ENCODE data around the gene BCO2. TPM values are rescaled to one million over a fixed set of nuclear protein-coding genes. Genes with fewer than 3 reads are reported as not detected.
A peak's percentile ranks its signal among the peaks of the same experiment; 100 is the strongest.

Gene BCO2
- total RNA-seq, 1 donor from 2014 or later, result not detected

DNA sequence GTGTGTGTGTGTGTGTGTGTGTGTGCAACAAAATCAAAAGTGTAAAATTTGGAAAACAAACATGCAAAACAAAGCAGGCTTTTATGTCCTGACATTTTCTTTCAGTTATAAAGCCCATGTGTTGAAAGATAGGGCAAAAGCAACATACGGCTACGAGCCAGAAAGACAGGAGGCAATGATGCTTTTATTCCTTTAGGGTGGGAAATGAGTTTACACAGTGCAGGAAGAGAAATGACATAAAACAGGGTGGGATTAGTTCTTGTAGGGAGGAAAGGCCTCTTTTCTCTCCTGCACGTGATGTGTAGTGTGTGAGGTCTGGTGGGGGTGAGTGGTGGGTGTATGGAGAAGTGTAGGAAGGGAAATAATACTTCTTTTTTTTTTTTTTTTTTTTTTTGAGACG, 40.8 kb upstream of the BCO2 start:
- Histone ChIP-seq H3K4me3 (ENCODE audit: low read depth, low read length) (no peak overlapping the region), H3K27me3 (ENCODE audit: control insufficient read depth, insufficient read depth, low read length) (no peaks in the 10 kb centered on the region), H3K36me3 (ENCODE audit: control insufficient read depth, insufficient read depth, low read length) (no peaks in the 10 kb centered on the region)
- DNase-seq (ENCODE audit: low read depth), result no peak
- TF ChIP-seq, protein P1, sequence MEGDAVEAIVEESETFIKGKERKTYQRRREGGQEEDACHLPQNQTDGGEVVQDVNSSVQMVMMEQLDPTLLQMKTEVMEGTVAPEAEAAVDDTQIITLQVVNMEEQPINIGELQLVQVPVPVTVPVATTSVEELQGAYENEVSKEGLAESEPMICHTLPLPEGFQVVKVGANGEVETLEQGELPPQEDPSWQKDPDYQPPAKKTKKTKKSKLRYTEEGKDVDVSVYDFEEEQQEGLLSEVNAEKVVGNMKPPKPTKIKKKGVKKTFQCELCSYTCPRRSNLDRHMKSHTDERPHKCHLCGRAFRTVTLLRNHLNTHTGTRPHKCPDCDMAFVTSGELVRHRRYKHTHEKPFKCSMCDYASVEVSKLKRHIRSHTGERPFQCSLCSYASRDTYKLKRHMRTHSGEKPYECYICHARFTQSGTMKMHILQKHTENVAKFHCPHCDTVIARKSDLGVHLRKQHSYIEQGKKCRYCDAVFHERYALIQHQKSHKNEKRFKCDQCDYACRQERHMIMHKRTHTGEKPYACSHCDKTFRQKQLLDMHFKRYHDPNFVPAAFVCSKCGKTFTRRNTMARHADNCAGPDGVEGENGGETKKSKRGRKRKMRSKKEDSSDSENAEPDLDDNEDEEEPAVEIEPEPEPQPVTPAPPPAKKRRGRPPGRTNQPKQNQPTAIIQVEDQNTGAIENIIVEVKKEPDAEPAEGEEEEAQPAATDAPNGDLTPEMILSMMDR (IDR thresholded peaks at IDR 0.05; ENCODE audit: insufficient read depth, low read length, poor library complexity, severe bottlenecking), result no peak

DNA sequence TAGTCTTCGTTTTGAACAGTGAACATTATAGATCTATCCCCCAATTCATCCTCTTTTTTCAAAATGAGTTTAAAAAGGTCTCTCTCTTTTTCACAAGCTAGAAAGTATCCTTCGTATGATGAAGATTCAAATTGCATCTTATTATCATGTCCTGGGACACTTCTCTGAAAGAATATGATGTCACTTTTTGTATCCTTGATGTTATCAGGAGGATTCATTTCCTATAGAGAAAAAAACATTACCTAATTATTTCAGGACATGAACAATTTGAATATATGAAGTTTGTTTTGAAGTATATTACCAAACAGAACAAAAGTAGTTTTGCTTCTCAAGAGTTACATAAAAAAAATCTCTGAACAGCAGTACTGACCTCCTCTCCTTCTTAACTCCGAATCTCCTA, 31.7 kb upstream of the BCO2 start:
- H3K36me3 ChIP-seq (ENCODE audit: control insufficient read depth, insufficient read depth, low read length), result no peaks in the 10 kb centered on the region

DNA sequence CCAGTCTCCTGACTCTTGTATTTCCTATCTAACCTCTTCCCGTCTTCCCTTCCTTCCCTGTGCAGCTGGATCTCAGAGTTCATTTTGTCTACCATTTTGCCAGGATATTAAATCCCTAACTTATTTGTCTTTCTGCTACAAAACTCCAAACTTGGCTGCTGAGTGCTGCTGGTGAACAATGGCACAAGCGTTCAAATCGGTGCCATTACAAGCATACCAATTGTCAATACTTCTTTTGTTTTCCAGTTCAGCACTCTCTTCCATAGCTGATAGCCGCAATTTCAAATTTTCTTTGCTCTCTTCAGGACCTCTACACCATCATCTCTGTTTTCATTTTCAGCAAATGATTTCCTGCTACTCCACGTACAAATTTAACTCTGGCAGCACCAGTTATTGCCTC, 24.8 kb upstream of the BCO2 start:
- no peak overlapping the region for H3K4me3 ChIP-seq (ENCODE audit: low read depth, low read length)
- no peaks in the 10 kb centered on the region for H3K36me3 ChIP-seq (ENCODE audit: control insufficient read depth, insufficient read depth, low read length)
- DNase-seq (ENCODE audit: low read depth), result no peak
- H3K27me3 ChIP-seq (ENCODE audit: control insufficient read depth, insufficient read depth, low read length), result no peaks in the 10 kb centered on the region
- TF ChIP-seq, protein P1 (IDR thresholded peaks at IDR 0.05; ENCODE audit: insufficient read depth, low read length, poor library complexity, severe bottlenecking), result no peak

More for the DNA sequence above, 31.7 kb upstream of the BCO2 start:
- Histone ChIP-seq H3K4me3 (ENCODE audit: low read depth, low read length) (no peak overlapping the region), H3K27me3 (ENCODE audit: control insufficient read depth, insufficient read depth, low read length) (no peaks in the 10 kb centered on the region)
- TF ChIP-seq, protein P1 (IDR thresholded peaks at IDR 0.05; ENCODE audit: insufficient read depth, low read length, poor library complexity, severe bottlenecking), result no peak
- DNase-seq (ENCODE audit: low read depth), result no peak

DNA sequence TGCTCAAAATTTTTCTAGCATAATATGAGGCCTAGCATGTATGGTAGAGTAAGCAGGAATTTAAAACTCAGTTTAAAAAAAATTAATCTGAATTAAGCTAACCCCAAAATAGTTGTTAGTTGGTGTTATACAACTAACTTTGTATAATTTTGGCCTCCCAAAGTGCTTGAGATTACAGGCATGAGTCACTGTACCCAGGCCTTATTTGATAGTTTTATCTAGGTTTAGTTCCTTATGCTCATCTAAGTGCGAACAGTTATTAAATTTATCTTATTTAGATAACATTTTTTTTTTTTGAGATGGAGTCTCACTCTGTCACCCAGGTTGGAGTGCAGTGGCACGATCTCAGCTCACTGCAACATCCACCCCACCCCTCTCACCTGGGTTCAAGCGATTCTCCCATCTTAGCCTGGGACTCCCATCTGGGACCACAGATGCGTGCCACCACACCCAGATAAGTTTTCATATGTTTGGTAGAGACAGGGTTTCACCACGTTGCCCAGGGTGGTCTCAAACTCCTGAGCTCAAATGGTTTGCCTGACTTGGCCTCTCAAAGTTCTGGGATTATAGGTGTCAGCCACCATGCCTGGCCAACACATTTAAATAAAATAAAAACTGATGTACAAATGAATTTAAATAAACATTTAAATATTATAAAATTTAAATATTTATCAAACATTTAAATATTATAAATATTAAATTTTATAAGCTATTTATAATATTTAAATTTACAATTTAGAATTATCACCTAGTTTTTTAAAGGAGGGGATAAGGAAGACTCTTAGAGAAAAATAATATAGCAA, 19.0 kb upstream of the BCO2 start:
- no peaks in the 10 kb centered on the region for H3K36me3 ChIP-seq (ENCODE audit: control insufficient read depth, insufficient read depth, low read length)
- no peak overlapping the region for H3K4me3 ChIP-seq (ENCODE audit: low read depth, low read length)
- H3K27me3 ChIP-seq (ENCODE audit: control insufficient read depth, insufficient read depth, low read length), result no peaks in the 10 kb centered on the region
- no peak for DNase-seq (ENCODE audit: low read depth)
- TF ChIP-seq, protein P1 (IDR thresholded peaks at IDR 0.05; ENCODE audit: insufficient read depth, low read length, poor library complexity, severe bottlenecking), result no peak

DNA sequence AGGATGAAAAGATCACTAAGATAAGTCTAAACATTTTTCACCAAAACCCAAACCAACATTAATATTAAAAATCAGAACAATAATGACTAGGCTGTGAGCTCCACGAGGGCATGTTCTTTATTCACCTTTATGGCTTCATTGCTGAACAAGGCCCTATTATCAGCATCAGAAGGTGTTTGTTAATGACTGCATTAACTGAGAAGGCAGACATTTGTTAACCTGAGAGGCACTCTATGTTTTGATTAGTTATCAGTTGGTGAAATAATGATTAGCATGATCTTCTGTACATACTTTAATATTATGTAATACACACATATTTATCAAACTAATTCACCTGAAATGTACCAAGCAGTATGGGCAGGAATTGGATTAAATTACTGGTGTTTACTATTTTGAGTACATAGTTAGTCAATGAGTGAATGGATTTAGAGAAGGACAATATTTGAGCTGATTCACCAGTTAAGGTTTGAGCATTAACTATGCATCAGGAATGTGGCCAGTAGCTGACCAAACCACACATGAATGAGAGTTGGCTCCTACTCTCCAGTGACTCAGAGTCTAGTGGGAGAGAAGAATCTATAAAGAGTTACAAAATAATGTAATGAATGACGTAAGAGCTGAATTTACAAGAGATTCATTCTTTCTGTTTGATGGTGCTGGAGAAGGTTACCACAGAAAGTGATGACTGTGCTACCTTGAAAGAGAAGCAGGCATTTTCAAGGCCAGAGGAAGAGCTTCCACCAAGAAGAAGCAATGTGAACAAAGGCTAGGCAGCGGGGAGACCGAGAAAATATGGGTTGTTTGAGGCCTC, 18.2 kb upstream of the BCO2 start:
- TF ChIP-seq, protein P1 (IDR thresholded peaks at IDR 0.05; ENCODE audit: insufficient read depth, low read length, poor library complexity, severe bottlenecking), result no peak
- Histone ChIP-seq H3K27me3 (ENCODE audit: control insufficient read depth, insufficient read depth, low read length) (no peaks in the 10 kb centered on the region), H3K36me3 (ENCODE audit: control insufficient read depth, insufficient read depth, low read length) (no peaks in the 10 kb centered on the region), H3K4me3 (ENCODE audit: low read depth, low read length) (no peak overlapping the region)
- DNase-seq (ENCODE audit: low read depth), result peak; percentile 100
